K562 (cell line): ENCODE data around the gene DPY19L3. TPM values are rescaled to one million over a fixed set of nuclear protein-coding genes. Genes with fewer than 3 reads are reported as not detected.
A peak's percentile ranks its signal among the peaks of the same experiment; 100 is the strongest.

Experiments
- BACH1 ChIP-seq: fragments of 200-800 bp; sonication (Bioruptor generic); IDR thresholded peaks from 2 replicates; pipeline ENCODE4 v1.6.1; 2016; ENCODE audit warnings: missing genetic modification characterization, missing compliant biosample characterization
- E2F3 ChIP-seq: fragments of 250-450 bp; sonication (Bioruptor Pico); IDR thresholded peaks from 2 replicates; pipeline ENCODE4 v1.4.0; 2020; ENCODE audit warnings: mild to moderate bottlenecking
- ETV5 ChIP-seq: sonication (generic); formaldehyde crosslinking; IDR thresholded peaks from 2 replicates; pipeline ENCODE4 v1.4.0; 2020; ENCODE audit warnings: low read depth, mild to moderate bottlenecking, missing genetic modification reagents
- HDAC2 ChIP-seq: fragments of 450-650 bp; IDR thresholded peaks from 2 replicates; pipeline ENCODE4 v1.6.1; 2016; ENCODE audit warnings: mild to moderate bottlenecking
- NEUROD1 ChIP-seq: fragments of 150-350 bp; IDR thresholded peaks from 2 replicates; pipeline ENCODE4 v1.6.1; 2014; ENCODE audit warnings: borderline replicate concordance, low read length, low read depth; ENCODE audit not compliant: partially characterized antibody
- NRF1 ChIP-seq, 2 experiments: fragments of 450-650 bp; IDR thresholded peaks in 1 of 2; conservative IDR thresholded peaks in 1 of 2; 2 replicates each; pipeline ENCODE4 v1.6.1; 2014; ENCODE audit warnings: mild to moderate bottlenecking in 2 of 2
- RBFOX2 ChIP-seq: fragments of 200-400 bp; formaldehyde crosslinking; IDR thresholded peaks from 2 replicates; pipeline ENCODE4 v1.6.1; 2017; ENCODE audit warnings: low read depth, mild to moderate bottlenecking, low read length, moderate library complexity
- RBM22 ChIP-seq: fragments of 200-400 bp; formaldehyde crosslinking; IDR thresholded peaks from 2 replicates; pipeline ENCODE4 v1.6.1; 2018; ENCODE audit warnings: low read length, low read depth; ENCODE audit not compliant: poor library complexity, severe bottlenecking
- SAFB ChIP-seq: fragments of 200-400 bp; formaldehyde crosslinking; IDR thresholded peaks from 2 replicates; pipeline ENCODE4 v1.6.1; 2017; ENCODE audit warnings: low read depth, low read length, borderline replicate concordance
- SRSF3 ChIP-seq: fragments of 200-400 bp; formaldehyde crosslinking; IDR thresholded peaks from 2 replicates; pipeline ENCODE4 v1.6.1; 2016; ENCODE audit warnings: mild to moderate bottlenecking, low read length, moderate library complexity; ENCODE audit not compliant: insufficient read depth
- SRSF7 ChIP-seq: fragments of 200-400 bp; formaldehyde crosslinking; optimal IDR thresholded peaks from 2 replicates; pipeline ENCODE3; 2017; ENCODE audit warnings: mild to moderate bottlenecking, low read depth, low read length
- TAF9B ChIP-seq: fragments of 450-650 bp; IDR thresholded peaks from 2 replicates; pipeline ENCODE4 v1.6.1; 2018; ENCODE audit warnings: mild to moderate bottlenecking; ENCODE audit not compliant: partially characterized antibody
- ZKSCAN3 ChIP-seq: fragments of 250-450 bp; sonication (Bioruptor Pico); IDR thresholded peaks from 2 replicates; pipeline ENCODE4 v1.4.0; 2020
- ZNF583 ChIP-seq: fragments of 250-450 bp; sonication (Bioruptor Pico); IDR thresholded peaks from 2 replicates; pipeline ENCODE4 v1.4.0; 2020
- ZNF584 ChIP-seq: fragments of 200-800 bp; sonication (Bioruptor generic); IDR thresholded peaks from 2 replicates; pipeline ENCODE4 v1.6.1; 2016; ENCODE audit warnings: low read depth, mild to moderate bottlenecking, missing genetic modification characterization, missing compliant biosample characterization
- polyA plus RNA-seq, 8 experiments: library from polyadenylated mRNA; depleted of rRNA in 4 of 8; stranded (reverse) in 5 of 8; unstranded in 3 of 8; fragments of >200 nt; fragmentation: Nextera tagmentation in 2 of 8; fragmentation: Illumina TruSeq in 1 of 8; extraction: Ambion mirVana in 2 of 8; extraction: Trizol in 1 of 8; gene quantifications; 2 replicates each; pipeline versions ENCODE4 v1.2.1 to v1.2.3, GENCODE V29; 2011 to 2014; ENCODE audit warnings: inconsistent platforms in 1 of 8, missing spikeins in 1 of 8
- total RNA-seq, 7 experiments: library from RNA; depleted of rRNA in 6 of 7; stranded (reverse); fragments of >200 nt in 6 of 7; fragmentation: Illumina TruSeq in 2 of 7; extraction: Trizol in 2 of 7; gene quantifications; 2 replicates each; pipeline versions ENCODE4 v1.2.1 to v1.2.3, GENCODE V29; 2011 to 2021; ENCODE audit warnings: low replicate concordance in 1 of 7
- TF ChIP-seq, protein P1 (sequence below): fragments of 450-650 bp; formaldehyde crosslinking; IDR thresholded peaks from 2 replicates; pipeline ENCODE4 v1.4.0; 2022; ENCODE audit warnings: mild to moderate bottlenecking, moderate library complexity
- TF ChIP-seq, protein P2 (sequence below): sonication (generic); formaldehyde crosslinking; IDR thresholded peaks from 2 replicates; pipeline ENCODE4 v1.8.0; 2022; ENCODE audit warnings: mild to moderate bottlenecking, low read depth, missing genetic modification reagents
- TF ChIP-seq, protein P3 (sequence below): sonication (generic); formaldehyde crosslinking; IDR thresholded peaks from 2 replicates; pipeline ENCODE4 v1.8.0; 2022; ENCODE audit warnings: mild to moderate bottlenecking, missing genetic modification reagents
- TF ChIP-seq, protein P4 (sequence below): fragments of 250-450 bp; sonication (Bioruptor Pico); IDR thresholded peaks from 2 replicates; pipeline ENCODE4 v1.4.0; 2020; ENCODE audit warnings: borderline replicate concordance
- TF ChIP-seq, protein P5 (sequence below): fragments of 450-650 bp; IDR thresholded peaks from 2 replicates; pipeline ENCODE4 v1.6.1; 2014; ENCODE audit warnings: low read depth, mild to moderate bottlenecking, moderate library complexity, borderline replicate concordance

DPY19L3 gene
- total and polyA plus RNA-seq, 9 of the 15 experiments (the other 6 are each of a cell fraction or from before 2014, with no cell fraction given) = 4.7 to 39.2 (median 22.0) TPM

DNA sequence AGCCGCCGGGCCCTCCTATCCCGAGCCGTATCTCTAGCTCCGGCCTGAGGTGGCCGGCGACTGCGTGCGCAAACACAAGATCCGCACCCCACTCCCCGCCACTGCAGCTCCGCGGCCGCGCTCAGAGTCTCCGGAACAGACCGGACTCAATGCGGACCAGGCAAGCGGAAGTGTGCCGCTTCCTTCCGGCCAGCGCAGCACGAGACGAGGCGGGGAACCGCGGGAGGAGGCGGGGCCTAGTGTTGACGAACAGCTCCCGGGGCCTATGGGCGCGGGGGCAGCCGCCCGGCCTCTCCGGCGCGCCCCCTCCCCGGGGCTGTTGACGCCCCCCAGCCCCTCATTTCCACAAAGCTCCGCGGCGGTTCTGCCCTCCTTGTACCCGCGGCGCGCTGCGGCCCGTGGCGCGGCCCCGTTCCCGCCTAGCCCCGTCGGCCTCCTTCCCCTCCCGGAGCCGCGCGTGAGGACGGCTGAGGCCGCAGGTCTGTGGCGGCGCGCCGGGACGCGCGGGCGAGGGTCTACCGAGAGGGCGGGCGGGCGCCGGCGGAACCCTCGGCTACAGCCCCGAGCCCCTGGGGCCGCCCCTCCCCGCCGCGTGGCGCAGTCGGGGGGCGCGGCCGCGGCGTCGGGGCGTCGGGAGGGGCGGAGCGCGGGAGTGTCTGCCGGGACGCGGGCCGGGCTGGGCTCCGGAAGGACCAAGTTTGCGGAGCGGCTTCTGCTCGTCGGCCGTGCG, at the start of gene DPY19L3 (continued):
- TF ChIP-seq ZKSCAN3 (CRISPR knock-in tag) (no peak), E2F3 (CRISPR knock-in tag) (0 out of 2 replicates have a peak, but pooled peaks have one; percentile 39), ETV5 (CRISPR knock-in tag) (peak; percentile 98), TAF9B (peak; percentile 87), SAFB (no peak), RBFOX2 (peak; percentile 98), ZNF583 (CRISPR knock-in tag) (no peak), RBM22 (peak; percentile 77), HDAC2 (no peak), BACH1 (tag) (no peak), NRF1 (conservative IDR thresholded peaks at IDR 0.05 in 1 of 2, IDR thresholded peaks at IDR 0.05 in 1 of 2) (peak; percentile 85 to 88), SRSF3 (no peak), ZNF584 (CRISPR knock-in tag) (0 out of 2 replicates have a peak, but pooled peaks have one; percentile 71), SRSF7 (no peak), NEUROD1 (peak; percentile 73)
- TF ChIP-seq, protein P1, sequence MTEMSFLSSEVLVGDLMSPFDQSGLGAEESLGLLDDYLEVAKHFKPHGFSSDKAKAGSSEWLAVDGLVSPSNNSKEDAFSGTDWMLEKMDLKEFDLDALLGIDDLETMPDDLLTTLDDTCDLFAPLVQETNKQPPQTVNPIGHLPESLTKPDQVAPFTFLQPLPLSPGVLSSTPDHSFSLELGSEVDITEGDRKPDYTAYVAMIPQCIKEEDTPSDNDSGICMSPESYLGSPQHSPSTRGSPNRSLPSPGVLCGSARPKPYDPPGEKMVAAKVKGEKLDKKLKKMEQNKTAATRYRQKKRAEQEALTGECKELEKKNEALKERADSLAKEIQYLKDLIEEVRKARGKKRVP (CRISPR knock-in tag) = no peak
- TF ChIP-seq, protein P2, sequence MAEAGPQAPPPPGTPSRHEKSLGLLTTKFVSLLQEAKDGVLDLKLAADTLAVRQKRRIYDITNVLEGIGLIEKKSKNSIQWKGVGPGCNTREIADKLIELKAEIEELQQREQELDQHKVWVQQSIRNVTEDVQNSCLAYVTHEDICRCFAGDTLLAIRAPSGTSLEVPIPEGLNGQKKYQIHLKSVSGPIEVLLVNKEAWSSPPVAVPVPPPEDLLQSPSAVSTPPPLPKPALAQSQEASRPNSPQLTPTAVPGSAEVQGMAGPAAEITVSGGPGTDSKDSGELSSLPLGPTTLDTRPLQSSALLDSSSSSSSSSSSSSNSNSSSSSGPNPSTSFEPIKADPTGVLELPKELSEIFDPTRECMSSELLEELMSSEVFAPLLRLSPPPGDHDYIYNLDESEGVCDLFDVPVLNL = 0 out of 2 replicates have a peak, but pooled peaks have one; percentile 55
- TF ChIP-seq, protein P3, sequence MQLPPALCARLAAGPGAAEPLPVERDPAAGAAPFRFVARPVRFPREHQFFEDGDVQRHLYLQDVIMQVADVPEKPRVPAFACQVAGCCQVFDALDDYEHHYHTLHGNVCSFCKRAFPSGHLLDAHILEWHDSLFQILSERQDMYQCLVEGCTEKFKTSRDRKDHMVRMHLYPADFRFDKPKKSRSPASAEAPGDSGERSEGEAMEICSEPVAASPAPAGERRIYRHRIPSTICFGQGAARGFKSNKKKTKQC = peak; percentile 77; the same call in 1 of the 2 replicates
- TF ChIP-seq, protein P4, sequence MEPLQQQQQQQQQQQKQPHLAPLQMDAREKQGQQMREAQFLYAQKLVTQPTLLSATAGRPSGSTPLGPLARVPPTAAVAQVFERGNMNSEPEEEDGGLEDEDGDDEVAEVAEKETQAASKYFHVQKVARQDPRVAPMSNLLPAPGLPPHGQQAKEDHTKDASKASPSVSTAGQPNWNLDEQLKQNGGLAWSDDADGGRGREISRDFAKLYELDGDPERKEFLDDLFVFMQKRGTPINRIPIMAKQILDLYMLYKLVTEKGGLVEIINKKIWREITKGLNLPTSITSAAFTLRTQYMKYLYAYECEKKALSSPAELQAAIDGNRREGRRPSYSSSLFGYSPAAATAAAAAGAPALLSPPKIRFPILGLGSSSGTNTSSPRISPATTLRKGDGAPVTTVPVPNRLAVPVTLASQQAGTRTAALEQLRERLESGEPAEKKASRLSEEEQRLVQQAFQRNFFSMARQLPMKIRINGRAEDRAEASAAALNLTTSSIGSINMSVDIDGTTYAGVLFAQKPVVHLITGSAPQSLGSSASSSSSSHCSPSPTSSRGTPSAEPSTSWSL = no peak; the same call in 1 of the 2 replicates
- TF ChIP-seq, protein P5, sequence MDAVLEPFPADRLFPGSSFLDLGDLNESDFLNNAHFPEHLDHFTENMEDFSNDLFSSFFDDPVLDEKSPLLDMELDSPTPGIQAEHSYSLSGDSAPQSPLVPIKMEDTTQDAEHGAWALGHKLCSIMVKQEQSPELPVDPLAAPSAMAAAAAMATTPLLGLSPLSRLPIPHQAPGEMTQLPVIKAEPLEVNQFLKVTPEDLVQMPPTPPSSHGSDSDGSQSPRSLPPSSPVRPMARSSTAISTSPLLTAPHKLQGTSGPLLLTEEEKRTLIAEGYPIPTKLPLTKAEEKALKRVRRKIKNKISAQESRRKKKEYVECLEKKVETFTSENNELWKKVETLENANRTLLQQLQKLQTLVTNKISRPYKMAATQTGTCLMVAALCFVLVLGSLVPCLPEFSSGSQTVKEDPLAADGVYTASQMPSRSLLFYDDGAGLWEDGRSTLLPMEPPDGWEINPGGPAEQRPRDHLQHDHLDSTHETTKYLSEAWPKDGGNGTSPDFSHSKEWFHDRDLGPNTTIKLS = peak; percentile 93
